ENCODE data around the gene CCDC61. TPM values are rescaled to one million over a fixed set of nuclear protein-coding genes. Genes with fewer than 3 reads are reported as not detected.

Gene CCDC61
- total RNA-seq, result 10 to 100 TPM; 26.5 to 27.0 TPM

- Mint-ChIP-seq H3K27me3 (peaks cover 10% of the 10 kb centered on the region), H3K4me1 (peaks cover 16% of the 10 kb centered on the region), H3K36me3 (ENCODE audit: low read depth) (peaks cover 9% of the 10 kb centered on the region), H3K4me3 (no peak within 1 kb of the TSS), H3K27ac (no peak within 1 kb of the TSS), H3K9me3 (no peaks in the 10 kb centered on the region)
- DNase-seq, result peak; percentile 97
- ChIA-PET POLR2A (interaction anchor here (0.6 to 2.0 kb wide), 3 partner anchors 28 to 93 kb away, joined by 3 to 4 read pairs (median 4); partner anchors contain the start of gene MYPOP), CTCF (interaction anchor here (0.8 to 0.9 kb wide), 2 partner anchors 10 to 14 kb away, joined by 3 read pairs; no protein-coding TSS in a partner anchor)
Measured at GRCh38 chr19:45994998-45995714, at the start of gene CCDC61. Gene CCDC61, plus strand, starts transcription at chr19:45995467. Its CDS starts 7,552 bp downstream, at chr19:46003019.

DNA sequence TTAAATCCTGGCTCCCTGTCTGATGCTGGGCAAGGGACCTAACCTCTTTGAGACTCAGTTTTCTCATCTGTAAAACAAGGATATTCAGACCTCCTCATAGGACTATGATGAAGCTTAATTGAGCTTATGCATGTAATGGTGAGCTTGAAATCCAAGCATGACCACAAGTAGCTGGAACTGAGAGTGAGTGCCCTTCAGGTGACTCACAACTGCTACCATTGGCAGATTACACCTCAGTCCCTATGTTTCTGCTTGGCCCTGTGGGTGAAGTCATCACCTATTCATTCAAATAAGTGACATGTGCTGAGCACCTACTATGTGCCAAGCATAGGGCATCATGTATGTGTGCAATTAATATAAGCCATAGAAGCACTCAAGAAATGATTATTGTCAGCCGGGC, 47.3 kb upstream of the CCDC61 start:
- ChIA-PET POLR2A (no interaction called here), CTCF (no interaction called here)
- no peaks in the 10 kb centered on the region for H3K36me3 Mint-ChIP-seq (ENCODE audit: low read depth)
- no peak overlapping the region for H3K27ac Mint-ChIP-seq
- H3K4me1 Mint-ChIP-seq, result peaks cover 6% of the 10 kb centered on the region
- no peak overlapping the region for H3K4me3 Mint-ChIP-seq
- peaks cover 9% of the 10 kb centered on the region for H3K27me3 Mint-ChIP-seq
- no peak for DNase-seq
- peaks cover 3% of the 10 kb centered on the region for H3K9me3 Mint-ChIP-seq

GRCh38 chr19:45952341-45952685, 43.0 kb upstream of the CCDC61 start:
- Mint-ChIP-seq H3K4me3 (peak overlapping the region; percentile 63), H3K36me3 (ENCODE audit: low read depth) (no peaks in the 10 kb centered on the region), H3K27ac (no peak overlapping the region), H3K9me3 (peaks cover 6% of the 10 kb centered on the region), H3K4me1 (peaks cover 24% of the 10 kb centered on the region), H3K27me3 (peaks cover 14% of the 10 kb centered on the region)
- DNase-seq, result no peak
- ChIA-PET CTCF (interaction anchor here (0.5 to 1.5 kb wide), 4 partner anchors 9 to 588 kb away, joined by 3 to 5 read pairs (median 3); partner anchors contain the start of gene DMWD), POLR2A (no interaction called here)

GRCh38 chr19:45952686-45953505, 42.4 kb upstream of the CCDC61 start:
- peaks cover 6% of the 10 kb centered on the region for H3K9me3 Mint-ChIP-seq
- H3K36me3 Mint-ChIP-seq (ENCODE audit: low read depth), result no peaks in the 10 kb centered on the region
- POLR2A ChIA-PET, result no interaction called here
- H3K4me3 Mint-ChIP-seq, result peak overlapping the region; percentile 63
- H3K27me3 Mint-ChIP-seq, result peaks cover 14% of the 10 kb centered on the region
- H3K4me1 Mint-ChIP-seq, result peaks cover 24% of the 10 kb centered on the region
- CTCF ChIA-PET, result interaction anchor here (0.5 to 1.5 kb wide), 4 partner anchors 9 to 587 kb away, joined by 3 to 5 read pairs (median 3); partner anchors contain the start of gene DMWD
- DNase-seq, result peak; percentile 53
- peak overlapping the region; percentile 60 for H3K27ac Mint-ChIP-seq

DNA sequence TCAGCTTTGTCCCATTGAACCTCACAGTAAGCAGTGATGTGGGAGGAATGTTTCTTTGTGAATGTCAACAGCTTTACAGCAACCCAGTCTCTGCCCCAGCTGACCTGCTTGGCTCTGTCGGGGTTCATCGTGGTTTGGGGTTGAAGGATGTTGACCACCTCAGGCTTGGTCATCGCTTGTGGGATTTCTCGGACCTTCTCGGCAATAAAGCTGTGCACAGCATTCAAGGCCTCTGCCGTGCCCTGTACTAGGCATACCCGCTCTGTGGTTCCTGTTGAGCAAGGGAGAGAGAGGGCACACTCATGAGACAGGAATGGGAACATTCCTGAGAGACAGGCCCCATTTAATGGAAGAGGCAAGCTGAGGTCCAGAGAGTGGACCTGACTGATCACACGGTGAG, 41.6 kb upstream of the CCDC61 start:
- POLR2A ChIA-PET, result no interaction called here
- Mint-ChIP-seq H3K9me3 (peaks cover 6% of the 10 kb centered on the region), H3K4me1 (peaks cover 24% of the 10 kb centered on the region), H3K27ac (no peak overlapping the region), H3K4me3 (no peak overlapping the region), H3K36me3 (ENCODE audit: low read depth) (no peaks in the 10 kb centered on the region), H3K27me3 (peaks cover 19% of the 10 kb centered on the region)
- DNase-seq, result no peak
- CTCF ChIA-PET, result no interaction called here

GRCh38 chr19:45954156-45954555, 41.1 kb upstream of the CCDC61 start:
- Mint-ChIP-seq H3K9me3 (peaks cover 6% of the 10 kb centered on the region), H3K27ac (no peak overlapping the region), H3K36me3 (ENCODE audit: low read depth) (no peaks in the 10 kb centered on the region), H3K4me1 (peaks cover 24% of the 10 kb centered on the region), H3K4me3 (no peak overlapping the region), H3K27me3 (peaks cover 21% of the 10 kb centered on the region)
- CTCF ChIA-PET, result no interaction called here
- POLR2A ChIA-PET, result no interaction called here
- DNase-seq, result no peak

DNA sequence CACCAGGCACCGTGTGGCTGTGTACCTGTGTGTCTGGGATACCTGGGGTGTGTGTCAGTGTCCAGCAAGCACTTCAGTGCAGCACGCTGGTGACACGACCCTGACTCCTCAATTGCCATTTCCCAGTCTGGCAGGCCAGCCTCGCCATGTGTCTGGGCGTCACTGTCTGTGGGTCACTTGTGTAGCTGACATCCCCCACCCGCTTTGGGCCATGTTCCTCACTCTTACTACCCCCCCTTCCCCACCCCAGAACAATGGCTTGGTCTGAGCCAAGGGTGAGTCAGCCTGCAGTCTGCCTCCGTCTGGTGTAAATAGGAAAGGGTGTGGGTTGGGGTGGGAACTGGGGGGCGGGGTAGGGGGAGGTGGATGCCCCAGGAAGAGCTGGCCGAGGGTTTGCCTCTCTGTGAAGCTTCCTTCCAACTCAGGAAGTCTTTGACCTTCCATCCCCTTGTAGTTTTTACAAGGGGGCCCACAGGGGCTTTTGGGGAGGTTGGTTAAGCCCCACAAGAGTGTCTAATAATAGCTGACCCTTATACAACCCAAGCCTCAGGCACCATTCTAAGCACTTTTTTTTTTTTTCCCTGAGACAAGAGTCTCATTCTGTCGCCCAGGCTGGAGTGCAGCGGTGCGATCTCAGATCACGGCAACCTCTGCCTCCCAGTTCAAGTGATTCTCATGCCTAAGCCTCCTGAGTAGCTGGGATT, 39.2 kb upstream of the CCDC61 start:
- H3K27me3 Mint-ChIP-seq, result peaks cover 35% of the 10 kb centered on the region
- no peaks in the 10 kb centered on the region for H3K36me3 Mint-ChIP-seq (ENCODE audit: low read depth)
- ChIA-PET POLR2A (no interaction called here), CTCF (no interaction called here)
- DNase-seq, result no peak
- H3K9me3 Mint-ChIP-seq, result peaks cover 6% of the 10 kb centered on the region
- H3K4me3 Mint-ChIP-seq, result no peak overlapping the region
- peaks cover 24% of the 10 kb centered on the region for H3K4me1 Mint-ChIP-seq
- no peak overlapping the region for H3K27ac Mint-ChIP-seq

- DNase-seq, result no peak
- peaks cover 41% of the 10 kb centered on the region for H3K27me3 Mint-ChIP-seq
- H3K36me3 Mint-ChIP-seq (ENCODE audit: low read depth), result no peaks in the 10 kb centered on the region
- ChIA-PET POLR2A (no interaction called here), CTCF (no interaction called here)
- no peak overlapping the region for H3K4me3 Mint-ChIP-seq
- no peak overlapping the region for H3K27ac Mint-ChIP-seq
- peaks cover under 1% of the 10 kb centered on the region for H3K9me3 Mint-ChIP-seq
- H3K4me1 Mint-ChIP-seq, result peaks cover 14% of the 10 kb centered on the region
Measured at GRCh38 chr19:45958320-45958719, 36.9 kb upstream of the CCDC61 start.

DNA sequence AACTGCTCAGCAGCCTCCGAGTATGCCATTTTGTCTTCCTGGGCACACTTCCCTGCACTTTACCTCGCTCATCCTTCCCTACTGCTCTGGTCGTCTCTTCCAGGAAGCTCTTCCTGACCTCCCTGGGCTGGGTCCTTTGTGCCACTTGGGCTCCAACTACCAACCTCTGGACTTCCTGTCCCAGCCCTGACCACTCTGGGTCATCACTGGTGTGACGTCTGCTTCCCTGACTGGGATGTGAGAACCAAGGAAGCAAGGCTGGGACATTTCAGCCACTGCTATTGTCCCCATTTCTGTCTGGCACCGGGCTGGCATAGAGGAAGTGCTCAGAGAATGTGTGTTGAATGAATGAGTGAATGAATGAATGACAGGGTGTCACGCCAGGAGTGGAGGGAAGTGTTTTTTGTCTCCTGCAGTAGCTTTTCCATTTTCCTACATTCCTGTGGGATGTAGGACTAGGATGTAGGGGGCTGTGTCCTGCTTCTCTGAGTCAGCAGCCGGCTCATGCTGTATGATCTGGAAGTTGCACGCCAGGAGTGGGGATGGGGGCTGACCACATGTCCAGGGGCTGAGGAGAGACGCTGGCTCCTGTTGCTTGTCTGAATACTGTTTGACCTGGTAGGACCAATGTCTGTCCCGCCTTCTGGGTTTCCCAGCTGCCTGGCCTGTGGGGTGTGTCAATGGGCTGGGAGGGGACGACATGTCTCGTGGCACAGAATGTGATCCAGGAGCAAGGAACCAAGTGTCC, 36.3 kb upstream of the CCDC61 start:
- Mint-ChIP-seq H3K4me1 (peaks cover 8% of the 10 kb centered on the region), H3K27me3 (peaks cover 41% of the 10 kb centered on the region), H3K27ac (no peak overlapping the region), H3K9me3 (no peaks in the 10 kb centered on the region), H3K36me3 (ENCODE audit: low read depth) (no peaks in the 10 kb centered on the region), H3K4me3 (no peak overlapping the region)
- no peak for DNase-seq
- POLR2A ChIA-PET, result no interaction called here
- CTCF ChIA-PET, result no interaction called here

DNA sequence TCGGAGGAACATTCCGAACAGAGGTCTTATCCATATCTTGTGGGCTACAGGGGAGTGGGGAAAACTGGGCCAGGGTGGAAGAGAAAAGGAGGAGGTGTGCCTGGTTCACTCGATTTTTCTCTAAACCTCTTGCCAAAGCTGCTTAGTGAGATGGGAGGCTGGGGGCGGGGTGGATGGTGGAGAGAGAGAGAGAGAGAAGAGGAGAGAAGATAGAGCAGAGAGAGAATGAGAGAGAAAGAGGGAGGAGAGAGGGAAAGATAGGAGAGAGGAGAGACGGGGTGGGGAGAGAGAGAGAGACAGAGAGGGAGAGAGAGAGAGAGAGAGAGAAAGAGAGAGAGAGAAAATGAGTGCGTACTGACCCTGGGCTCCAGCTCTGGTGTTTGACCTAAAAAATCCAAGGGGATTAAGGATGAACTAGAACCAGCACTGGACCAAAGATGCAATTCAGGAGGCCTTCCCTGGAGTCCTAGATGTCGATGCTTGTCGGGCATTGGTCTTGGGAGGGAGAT, 35.7 kb upstream of the CCDC61 start:
- Mint-ChIP-seq H3K27me3 (peaks cover 41% of the 10 kb centered on the region), H3K9me3 (no peaks in the 10 kb centered on the region), H3K4me1 (peaks cover 9% of the 10 kb centered on the region), H3K27ac (no peak overlapping the region), H3K36me3 (ENCODE audit: low read depth) (no peaks in the 10 kb centered on the region), H3K4me3 (no peak overlapping the region)
- DNase-seq, result no peak
- ChIA-PET POLR2A (no interaction called here), CTCF (no interaction called here)

DNA sequence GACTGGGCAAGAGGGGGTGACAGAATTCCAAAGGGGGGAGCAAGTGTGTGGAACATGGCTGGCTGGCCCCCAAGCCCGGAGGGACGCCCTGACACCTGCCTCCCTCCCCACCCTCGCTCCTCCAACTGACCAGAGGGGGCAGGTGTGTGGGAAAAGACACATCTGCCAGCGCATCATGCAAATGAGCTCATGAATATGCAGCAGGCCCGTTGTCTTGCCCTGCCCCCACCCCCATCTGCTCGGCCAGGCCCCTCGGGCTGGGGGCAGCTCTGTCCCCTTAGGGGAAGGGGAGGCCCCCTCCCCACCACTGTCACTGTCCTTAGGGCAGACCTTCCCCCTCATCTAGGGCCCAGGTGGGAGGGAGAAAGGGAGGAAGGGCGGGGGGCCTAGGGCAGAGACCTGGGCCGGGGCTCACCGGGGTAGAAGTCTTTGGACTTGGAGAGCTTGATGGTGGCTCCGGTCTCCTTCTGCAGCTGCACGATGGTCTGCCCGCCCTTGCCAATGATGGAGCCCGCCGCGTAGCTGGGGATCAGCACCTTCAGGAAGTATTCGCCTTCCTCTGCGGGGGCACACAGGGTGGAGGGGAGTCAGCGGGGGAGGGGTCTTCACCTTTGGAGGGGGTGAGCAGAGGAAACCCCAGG, 34.6 kb upstream of the CCDC61 start:
- Mint-ChIP-seq H3K4me3 (no peak overlapping the region), H3K4me1 (peaks cover 1% of the 10 kb centered on the region), H3K27me3 (peaks cover 39% of the 10 kb centered on the region), H3K27ac (no peak overlapping the region), H3K36me3 (ENCODE audit: low read depth) (no peaks in the 10 kb centered on the region), H3K9me3 (no peaks in the 10 kb centered on the region)
- ChIA-PET CTCF (no interaction called here), POLR2A (no interaction called here)
- DNase-seq, result no peak

- DNase-seq, result no peak
- Mint-ChIP-seq H3K9me3 (no peaks in the 10 kb centered on the region), H3K4me3 (no peak overlapping the region), H3K27me3 (peaks cover 44% of the 10 kb centered on the region), H3K36me3 (ENCODE audit: low read depth) (no peaks in the 10 kb centered on the region), H3K4me1 (peaks cover 1% of the 10 kb centered on the region), H3K27ac (no peak overlapping the region)
- ChIA-PET POLR2A (no interaction called here), CTCF (interaction anchor here (0.9 kb wide), 1 partner anchor 10 kb away, joined by 3 read pairs; no protein-coding TSS in a partner anchor)
Measured at GRCh38 chr19:45962021-45962420, 33.2 kb upstream of the CCDC61 start.

All from activated CD4-positive, alpha-beta T cell treated with anti-CD3 and anti-CD28 coated beads, Interleukin-2, amount 10 ng/mL, durations not matched to agents 7 days and 5 days (primary cell).